ENCODE measurements around the gene ZBTB16.

ZBTB16 gene

GRCh38 chr11:114244726-114245394, 185.3 kb downstream of the ZBTB16 start:
- DNase-seq (ENCODE audit: low read depth): no peak

DNA sequence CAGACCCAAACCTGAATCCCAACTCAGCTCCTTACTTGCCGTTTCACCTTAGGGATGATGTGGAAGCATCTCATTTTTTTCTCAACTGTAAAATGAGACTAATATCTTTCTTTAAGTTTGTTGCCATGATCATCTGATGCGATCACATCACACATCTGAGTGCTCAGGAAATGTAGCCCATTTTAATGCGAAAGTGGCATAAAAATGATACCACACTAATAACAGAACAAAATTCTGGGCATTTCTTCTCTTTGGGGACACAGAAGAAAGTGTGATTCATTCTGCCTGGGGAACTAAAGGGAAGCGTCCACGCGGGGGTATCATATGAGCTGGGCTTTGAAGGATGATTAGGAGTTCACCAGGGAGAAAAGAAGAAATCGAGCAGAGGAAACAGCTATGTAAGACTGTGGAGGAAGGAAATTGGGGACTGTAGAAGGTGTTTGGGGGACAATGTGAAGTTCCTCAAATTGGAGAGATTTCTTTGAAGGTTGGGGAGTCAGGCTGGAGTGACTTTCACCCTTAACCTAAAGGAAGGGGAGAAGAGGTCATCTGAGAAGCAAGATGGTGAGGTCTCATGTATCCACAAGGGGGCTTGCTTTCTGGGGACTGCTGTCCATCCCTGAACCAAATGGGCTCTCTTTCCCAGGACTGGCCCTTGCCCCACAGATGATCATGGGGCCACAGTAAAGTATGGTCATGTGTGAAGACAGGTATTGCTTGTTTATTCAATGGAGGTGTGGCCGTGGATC, 187.0 kb downstream of the ZBTB16 start:
- DNase-seq (ENCODE audit: low read depth): no peak

DNA sequence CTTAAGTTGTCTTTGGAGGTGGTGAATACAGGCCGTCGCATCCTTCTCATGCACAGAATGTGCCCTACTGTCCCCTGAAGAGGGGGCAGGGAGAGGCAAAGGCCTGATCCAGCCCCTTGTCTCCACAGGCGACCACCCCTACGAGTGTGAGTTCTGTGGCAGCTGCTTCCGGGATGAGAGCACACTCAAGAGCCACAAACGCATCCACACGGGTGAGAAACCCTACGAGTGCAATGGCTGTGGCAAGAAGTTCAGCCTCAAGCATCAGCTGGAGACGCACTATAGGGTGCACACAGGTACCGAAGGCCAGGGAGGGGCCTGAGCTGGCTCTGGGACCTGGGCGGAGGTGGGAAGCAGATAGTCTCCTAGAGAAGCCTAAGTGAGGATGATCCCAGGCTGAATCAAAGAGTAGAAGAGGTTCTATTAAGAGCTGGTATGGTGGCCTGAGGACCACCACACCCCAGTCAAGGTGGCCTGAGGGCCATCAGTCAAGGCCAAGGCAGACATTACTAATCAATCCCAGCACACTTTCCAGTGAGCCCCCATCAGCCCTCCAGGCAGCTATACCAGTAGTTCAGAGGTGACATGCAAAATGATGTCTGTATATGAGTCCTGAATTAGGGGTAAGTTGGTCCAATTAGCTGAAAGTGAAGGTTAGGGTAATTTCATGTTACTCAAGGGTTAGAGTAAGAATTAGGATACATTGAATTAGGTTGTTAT, 187.7 kb downstream of the ZBTB16 start:
- DNase-seq (ENCODE audit: low read depth): no peak

GRCh38 chr11:114250180-114250579, 190.7 kb downstream of the ZBTB16 start:
- no peak for DNase-seq (ENCODE audit: low read depth)

- no peak for DNase-seq (ENCODE audit: low read depth)
Measured at GRCh38 chr11:114250993-114251814, 191.7 kb downstream of the ZBTB16 start.

- no peak for DNase-seq (ENCODE audit: low read depth)
Measured at GRCh38 chr11:114251815-114252337, 192.4 kb downstream of the ZBTB16 start.

GRCh38 chr11:114252767-114253166, 193.3 kb downstream of the ZBTB16 start:
- no peak for DNase-seq (ENCODE audit: low read depth)

- DNase-seq (ENCODE audit: low read depth): no peak
Measured at GRCh38 chr11:114253771-114254170, 194.3 kb downstream of the ZBTB16 start.

DNA sequence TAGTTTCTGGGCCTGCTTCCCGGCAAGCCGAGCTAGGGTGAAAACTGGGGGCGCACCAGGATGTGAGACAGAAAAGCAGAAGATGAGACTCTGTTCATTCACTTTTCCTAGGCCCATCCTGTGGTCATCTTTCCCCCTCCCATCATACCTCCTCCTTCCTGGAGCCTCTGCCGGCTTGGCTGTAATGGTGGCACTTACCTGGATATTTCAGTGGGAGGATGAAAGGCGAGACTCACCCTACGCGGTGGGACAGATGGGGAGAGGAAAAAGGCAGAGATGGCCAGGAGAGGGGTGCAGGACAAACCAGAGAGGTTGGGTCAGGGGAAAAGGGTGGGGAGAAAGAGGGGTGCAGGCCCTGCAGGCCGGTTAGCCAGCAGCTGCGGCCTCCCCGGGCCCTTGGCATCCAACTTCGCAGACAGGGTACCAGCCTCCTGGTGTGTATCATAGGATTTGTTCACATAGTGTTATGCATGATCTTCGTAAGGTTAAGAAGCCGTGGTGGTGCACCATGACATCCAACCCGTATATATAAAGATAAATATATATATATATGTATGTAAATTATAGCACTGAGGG, 195.1 kb downstream of the ZBTB16 start:
- no peak for DNase-seq (ENCODE audit: low read depth)

DNA sequence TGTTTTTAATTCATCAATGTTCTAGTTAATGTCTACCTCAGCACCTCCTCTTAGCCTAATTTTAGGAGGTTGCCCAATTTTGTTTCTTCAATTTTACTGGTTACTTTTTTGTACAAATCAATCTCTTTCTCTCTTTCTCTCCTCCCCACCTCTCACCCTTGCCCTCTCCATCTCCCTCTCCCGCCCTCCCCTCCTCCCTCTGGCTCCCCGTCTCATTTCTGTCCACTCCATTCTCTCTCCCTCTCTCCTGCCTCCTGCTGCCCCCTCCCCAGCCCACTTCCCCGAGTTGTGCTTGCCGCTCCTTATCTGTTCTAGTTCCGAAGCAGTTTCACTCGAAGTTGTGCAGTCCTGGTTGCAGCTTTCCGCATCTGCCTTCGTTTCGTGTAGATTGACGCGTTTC, 195.8 kb downstream of the ZBTB16 start:
- DNase-seq (ENCODE audit: low read depth): no peak

- DNase-seq (ENCODE audit: low read depth): no peak
Measured at GRCh38 chr11:114256176-114256966, 196.9 kb downstream of the ZBTB16 start.

DNA sequence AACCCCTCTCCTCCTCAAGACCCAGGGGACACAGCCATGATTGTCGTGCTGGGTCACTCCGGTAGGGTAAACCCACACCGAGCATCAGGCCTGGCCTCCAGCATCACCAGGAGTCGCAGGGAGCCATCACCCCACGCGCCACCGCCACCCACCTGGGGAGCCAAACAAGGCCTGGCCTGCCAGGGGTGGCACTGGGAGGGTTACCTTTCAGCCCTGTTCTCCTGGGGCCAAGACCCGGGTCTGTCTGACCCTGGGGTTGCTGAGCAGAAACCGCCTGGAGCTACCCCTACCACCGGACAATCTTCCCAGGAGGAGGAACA, 197.4 kb downstream of the ZBTB16 start:
- DNase-seq (ENCODE audit: low read depth): no peak

DNA sequence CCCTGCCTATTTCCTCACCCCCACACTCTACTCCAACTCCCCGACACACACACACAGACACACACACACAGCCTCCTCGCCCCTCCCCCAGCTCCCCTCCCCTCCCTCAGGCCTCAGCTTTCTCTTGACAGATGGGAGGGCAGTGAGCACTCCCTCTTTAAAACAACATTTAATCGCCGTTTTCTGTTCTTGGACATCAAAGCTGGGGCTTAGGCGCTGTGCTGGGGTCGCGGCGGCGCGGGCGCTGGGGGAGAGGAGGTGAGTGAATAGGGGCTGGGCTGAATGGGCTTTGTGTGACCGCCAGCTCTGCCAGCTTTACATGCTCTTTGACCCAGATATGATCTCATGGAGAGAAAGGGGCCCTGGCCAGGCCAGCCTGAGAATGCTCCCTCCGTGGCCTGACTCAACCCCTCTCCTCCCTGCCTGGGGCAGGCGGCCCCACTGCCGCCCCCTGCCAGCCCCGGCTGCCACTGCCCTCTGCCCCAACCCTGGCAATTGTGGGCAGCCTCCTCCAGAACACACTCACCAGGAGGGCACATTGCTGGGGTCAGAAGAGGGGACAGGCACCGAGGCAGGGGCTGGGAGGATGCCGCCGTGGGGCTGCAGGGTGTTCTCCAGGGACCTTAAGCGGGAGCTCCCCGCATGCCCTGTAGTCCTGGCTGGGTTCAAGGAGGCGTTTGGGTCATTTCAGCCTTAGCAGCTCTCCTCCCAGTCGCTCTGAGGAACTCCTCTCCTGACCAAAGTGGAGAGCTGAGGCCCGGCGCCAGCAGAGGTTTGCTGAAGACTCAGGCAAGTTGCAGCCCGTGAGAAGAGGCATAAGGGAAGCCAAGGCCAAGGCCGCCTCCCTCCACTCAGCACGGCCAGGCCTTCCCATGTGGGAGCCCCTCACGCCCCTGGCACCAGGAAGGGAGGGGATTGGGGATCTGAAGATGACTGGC, 198.4 kb downstream of the ZBTB16 start:
- DNase-seq (ENCODE audit: low read depth): peak; percentile 8

GRCh38 chr11:114258696-114259095, 199.2 kb downstream of the ZBTB16 start:
- no peak for DNase-seq (ENCODE audit: low read depth)

DNA sequence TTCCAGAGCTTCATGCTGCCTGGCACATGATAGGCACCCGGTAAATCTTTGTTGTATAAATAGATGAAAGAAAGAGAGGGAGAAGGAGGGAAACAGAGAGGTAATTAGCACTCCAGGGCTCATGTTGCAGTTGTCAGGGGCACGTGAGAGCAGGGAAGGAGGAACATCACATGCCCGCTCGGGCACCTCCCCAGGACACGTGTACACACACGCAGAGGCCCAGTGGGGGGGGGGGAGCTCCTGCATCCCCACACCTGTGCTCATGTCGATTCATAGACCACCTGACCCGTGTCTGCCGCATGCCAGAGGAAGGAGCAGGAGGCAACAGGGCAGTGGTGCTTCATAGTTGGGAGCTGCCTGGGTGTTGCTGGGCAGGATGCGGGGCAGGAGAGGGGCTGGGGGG, 199.6 kb downstream of the ZBTB16 start:
- no peak for DNase-seq (ENCODE audit: low read depth)

DNA sequence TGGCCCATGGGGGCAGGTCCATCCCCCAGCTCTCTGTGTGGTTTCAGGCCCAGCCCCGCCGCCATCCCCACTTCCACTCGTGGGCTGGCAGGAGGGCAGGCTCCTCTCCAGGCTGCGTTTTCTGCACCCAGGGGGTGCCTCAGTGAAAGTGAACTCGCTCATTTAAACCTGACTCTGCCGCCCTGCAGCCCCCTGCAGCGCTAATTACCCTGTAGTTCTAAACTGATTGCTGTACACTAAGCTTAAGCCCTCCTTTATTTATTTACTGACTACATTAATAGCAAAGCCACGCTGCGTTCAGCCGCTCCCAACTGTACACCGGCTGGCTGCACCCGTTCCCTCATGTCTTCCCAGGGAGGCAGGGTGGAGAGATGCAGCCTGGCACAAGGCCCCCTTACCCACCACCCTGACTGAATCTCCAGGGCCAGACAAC, 200.1 kb downstream of the ZBTB16 start:
- no peak for DNase-seq (ENCODE audit: low read depth)

DNA sequence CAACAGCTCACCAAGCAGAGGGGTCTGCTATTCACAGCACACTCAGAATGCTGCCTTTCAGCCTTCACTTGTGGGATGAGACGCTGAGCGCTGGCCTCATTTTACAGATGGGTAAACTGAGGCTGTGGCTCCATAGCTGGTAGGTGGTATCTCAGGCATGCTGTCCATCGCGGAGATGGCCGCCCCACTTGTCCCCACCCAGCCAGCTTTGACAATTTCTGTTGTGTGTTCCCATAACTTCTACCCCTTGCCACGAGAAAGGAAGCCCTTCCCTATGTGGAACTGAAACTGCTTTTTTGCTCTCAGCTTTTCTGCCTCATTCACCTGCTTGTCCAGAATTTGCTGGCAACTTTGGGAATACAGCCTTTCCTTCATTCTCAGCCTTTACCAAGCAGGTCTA, 200.6 kb downstream of the ZBTB16 start:
- DNase-seq (ENCODE audit: low read depth): no peak

DNA sequence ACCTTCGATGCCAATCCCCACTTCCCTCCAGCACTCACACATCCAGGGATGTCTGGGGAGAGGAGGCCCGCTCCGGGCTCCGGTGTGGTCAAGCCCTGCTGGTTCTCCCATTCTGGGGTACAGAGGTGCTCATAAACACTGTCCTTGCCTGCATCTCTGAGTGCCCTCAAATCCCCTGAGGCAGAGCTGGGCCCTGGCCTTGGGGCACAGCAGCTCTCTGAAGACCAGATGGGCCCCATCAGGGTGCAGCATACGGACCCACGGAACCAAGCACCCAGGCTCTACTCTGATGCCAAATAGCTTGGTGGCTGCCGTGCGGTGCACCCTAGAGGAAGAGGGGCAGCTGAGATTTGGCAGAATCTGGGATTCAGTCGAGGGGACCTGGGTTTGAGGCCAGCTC, 201.0 kb downstream of the ZBTB16 start:
- no peak for DNase-seq (ENCODE audit: low read depth)

DNA sequence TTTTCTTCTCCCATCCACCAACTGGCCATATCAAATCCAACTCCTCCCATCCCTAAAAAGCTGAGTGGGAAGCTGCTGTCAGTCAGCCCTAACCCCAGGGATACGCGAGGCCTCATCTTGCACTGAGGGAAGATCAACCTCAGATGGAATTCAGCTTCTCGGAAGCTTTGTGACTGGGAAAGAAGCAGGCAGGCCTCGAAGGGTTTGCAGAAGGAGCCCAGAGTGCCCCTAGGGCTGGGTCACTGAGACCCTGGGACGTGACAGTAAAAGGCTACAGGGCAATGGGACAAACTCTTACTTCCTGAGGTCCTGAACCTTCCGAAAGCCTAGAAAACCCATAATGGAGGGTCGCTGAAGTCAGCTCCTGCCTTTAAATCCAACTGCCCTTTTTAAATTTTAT, 202.3 kb downstream of the ZBTB16 start:
- no peak for DNase-seq (ENCODE audit: low read depth)

Data from ELR (cell line).